ENCODE data around the gene DYNLT1.
"Not testable (repeated sequence)": the region's sequence is repeated elsewhere in the genome, so short reads cannot be mapped to it uniquely, and the experiment has no call there.

The DYNLT1 gene

GRCh38 chr6:158639056-158639455, 5.5 kb downstream of the DYNLT1 start:
- DNase-seq = no peak

GRCh38 chr6:158638324-158638854, 6.2 kb downstream of the DYNLT1 start:
- DNase-seq = no peak

- no peak for DNase-seq
These were observed 7.8 kb downstream of the DYNLT1 start for GRCh38 chr6:158636778-158637177.

- DNase-seq = no peak
These were observed 9.0 kb downstream of the DYNLT1 start for GRCh38 chr6:158635427-158636073.

- DNase-seq = no peak
These were observed 9.7 kb downstream of the DYNLT1 start for GRCh38 chr6:158634695-158635426.

- no peak for DNase-seq
These were observed 11.4 kb downstream of the DYNLT1 start for GRCh38 chr6:158633127-158633526.

- not testable (repeated sequence) for DNase-seq
These were observed 11.9 kb downstream of the DYNLT1 start for GRCh38 chr6:158632538-158633119.

- DNase-seq = no peak
These were observed 12.6 kb downstream of the DYNLT1 start for GRCh38 chr6:158631678-158632537.

- no peak for DNase-seq
These were observed 13.5 kb downstream of the DYNLT1 start for GRCh38 chr6:158630938-158631616.

- DNase-seq = no peak
These were observed 14.9 kb downstream of the DYNLT1 start for GRCh38 chr6:158629367-158630221.

- DNase-seq = no peak
These were observed 16.0 kb downstream of the DYNLT1 start for GRCh38 chr6:158628542-158628941.

GRCh38 chr6:158627940-158628211, 16.7 kb downstream of the DYNLT1 start:
- DNase-seq = no peak

GRCh38 chr6:158627168-158627939, 17.2 kb downstream of the DYNLT1 start:
- no peak for DNase-seq

- no peak for DNase-seq
These were observed 18.0 kb downstream of the DYNLT1 start for GRCh38 chr6:158626360-158627167.

GRCh38 chr6:158625881-158626305, 18.6 kb downstream of the DYNLT1 start:
- DNase-seq = no peak

GRCh38 chr6:158624684-158625682, 19.6 kb downstream of the DYNLT1 start:
- no peak for DNase-seq

GRCh38 chr6:158622545-158623190, 21.9 kb downstream of the DYNLT1 start:
- DNase-seq = no peak
